OCI-LY1 (cell line): Measurements from ENCODE around the gene EFNA3.

Experiments
- CTCF ChIP-seq: fragments of 200-600 bp; sonication (generic), shearing (Covaris generic); IDR thresholded peaks from 2 replicates; pipeline ENCODE4 v1.5.1; 2017; ENCODE audit warnings: mild to moderate bottlenecking, antibody characterized with exemption, low read length, moderate library complexity, mixed read lengths
- EZH2 ChIP-seq: fragments of 200-600 bp; sonication (generic), shearing (Covaris generic); IDR thresholded peaks from 2 replicates; pipeline ENCODE4 v1.8.0; 2017; ENCODE audit warnings: borderline replicate concordance, mixed run types, mild to moderate bottlenecking, antibody characterized with exemption, low read length, moderate library complexity, mixed read lengths

GRCh38 chr1:155037043-155037442, 41.6 kb upstream of the EFNA3 start:
- TF ChIP-seq CTCF (no peak), EZH2 (no peak)
